SK-N-SH treated with all-trans-retinoic acid at 6 μM for 48 hours (cell line): ENCODE data around the gene LUZP1.

Experiments
- ARNTL ChIP-seq: fragments of 450-650 bp; formaldehyde crosslinking; IDR thresholded peaks from 2 replicates; pipeline ENCODE4 v1.5.0; 2020; ENCODE audit warnings: low read depth, mild to moderate bottlenecking, moderate library complexity, borderline replicate concordance
- ISL1 ChIP-seq: fragments of 250-450 bp; sonication (Bioruptor Pico); IDR thresholded peaks from 2 replicates; pipeline ENCODE4 v2.1.2; 2022; ENCODE audit warnings: mild to moderate bottlenecking, moderate library complexity
- OSR1 ChIP-seq: fragments of 250-450 bp; sonication (Bioruptor Pico); IDR thresholded peaks from 2 replicates; pipeline ENCODE4 v1.8.0; 2022; ENCODE audit warnings: moderate library complexity, mild to moderate bottlenecking, inconsistent platforms
- SNAI2 ChIP-seq: fragments of 250-450 bp; sonication (Bioruptor Pico); IDR thresholded peaks from 2 replicates; pipeline ENCODE4 v1.5.0; 2020; ENCODE audit warnings: mild to moderate bottlenecking, moderate library complexity
- TCF4 ChIP-seq: fragments of 250-450 bp; sonication (Bioruptor Pico); IDR thresholded peaks from 2 replicates; pipeline ENCODE4 v1.8.0; 2021; ENCODE audit warnings: mild to moderate bottlenecking, moderate library complexity, borderline replicate concordance
- ZFP3 ChIP-seq: fragments of 250-450 bp; sonication (Bioruptor Pico); IDR thresholded peaks from 2 replicates; pipeline ENCODE4 v1.5.0; 2020; ENCODE audit warnings: mild to moderate bottlenecking, moderate library complexity
- ZNF565 ChIP-seq: fragments of 450-650 bp; formaldehyde crosslinking; conservative IDR thresholded peaks from 2 replicates; pipeline ENCODE4 v1.5.0; 2020; ENCODE audit warnings: low read depth, mild to moderate bottlenecking, moderate library complexity
- ZNF70 ChIP-seq: fragments of 450-650 bp; formaldehyde crosslinking; IDR thresholded peaks from 2 replicates; pipeline ENCODE4 v1.5.0; 2020; ENCODE audit warnings: mild to moderate bottlenecking, moderate library complexity
- ZNF8 ChIP-seq: fragments of 450-650 bp; formaldehyde crosslinking; IDR thresholded peaks from 2 replicates; pipeline ENCODE4 v1.5.0; 2020; ENCODE audit warnings: mild to moderate bottlenecking, moderate library complexity
- TF ChIP-seq, protein P1 (sequence below): fragments of 250-450 bp; sonication (Bioruptor Pico); IDR thresholded peaks from 2 replicates; pipeline ENCODE4 v1.8.0; 2021; ENCODE audit warnings: low read depth, mild to moderate bottlenecking, moderate library complexity, borderline replicate concordance
- TF ChIP-seq, protein P2 (sequence below): fragments of 250-450 bp; sonication (Bioruptor Pico); IDR thresholded peaks from 2 replicates; pipeline ENCODE4 v1.8.0; 2020; ENCODE audit warnings: mild to moderate bottlenecking, moderate library complexity, borderline replicate concordance
- TF ChIP-seq, protein P3 (sequence below): fragments of 250-450 bp; sonication (Bioruptor Pico); IDR thresholded peaks from 2 replicates; pipeline ENCODE4 v1.5.0; 2020; ENCODE audit warnings: mild to moderate bottlenecking, moderate library complexity

DNA sequence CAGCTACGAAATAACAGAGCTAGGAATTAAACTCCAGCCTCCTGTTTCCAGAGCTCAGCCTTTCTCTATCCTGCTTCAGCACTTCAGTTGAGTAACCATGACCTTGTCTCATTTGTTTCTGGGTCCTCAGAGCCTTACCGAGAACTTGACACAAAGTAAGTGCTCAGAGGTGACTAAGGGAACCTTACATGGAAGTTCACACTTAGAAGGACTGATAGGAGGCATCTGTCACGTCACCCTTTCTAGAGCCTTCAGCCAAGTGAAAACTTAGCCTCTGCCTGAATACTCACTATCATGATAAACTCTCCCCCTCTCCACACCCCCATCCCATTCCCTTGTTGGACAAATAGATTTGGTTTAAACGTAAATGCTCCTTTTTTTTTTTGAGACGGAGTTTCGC lies 9.8 kb upstream of the LUZP1 start:
- TF ChIP-seq ARNTL (CRISPR knock-in tag) (no peak), ZNF8 (CRISPR knock-in tag) (no peak), ZNF70 (CRISPR knock-in tag) (no peak), OSR1 (no peak), ZNF565 (CRISPR knock-in tag) (no peak), ISL1 (no peak), SNAI2 (CRISPR knock-in tag) (no peak), ZFP3 (no peak), TCF4 (no peak)
- TF ChIP-seq, protein P1, sequence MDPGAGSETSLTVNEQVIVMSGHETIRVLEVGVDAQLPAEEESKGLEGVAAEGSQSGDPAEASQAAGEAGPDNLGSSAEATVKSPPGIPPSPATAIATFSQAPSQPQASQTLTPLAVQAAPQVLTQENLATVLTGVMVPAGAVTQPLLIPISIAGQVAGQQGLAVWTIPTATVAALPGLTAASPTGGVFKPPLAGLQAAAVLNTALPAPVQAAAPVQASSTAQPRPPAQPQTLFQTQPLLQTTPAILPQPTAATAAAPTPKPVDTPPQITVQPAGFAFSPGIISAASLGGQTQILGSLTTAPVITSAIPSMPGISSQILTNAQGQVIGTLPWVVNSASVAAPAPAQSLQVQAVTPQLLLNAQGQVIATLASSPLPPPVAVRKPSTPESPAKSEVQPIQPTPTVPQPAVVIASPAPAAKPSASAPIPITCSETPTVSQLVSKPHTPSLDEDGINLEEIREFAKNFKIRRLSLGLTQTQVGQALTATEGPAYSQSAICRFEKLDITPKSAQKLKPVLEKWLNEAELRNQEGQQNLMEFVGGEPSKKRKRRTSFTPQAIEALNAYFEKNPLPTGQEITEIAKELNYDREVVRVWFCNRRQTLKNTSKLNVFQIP (CRISPR knock-in tag): no peak
- TF ChIP-seq, protein P2, sequence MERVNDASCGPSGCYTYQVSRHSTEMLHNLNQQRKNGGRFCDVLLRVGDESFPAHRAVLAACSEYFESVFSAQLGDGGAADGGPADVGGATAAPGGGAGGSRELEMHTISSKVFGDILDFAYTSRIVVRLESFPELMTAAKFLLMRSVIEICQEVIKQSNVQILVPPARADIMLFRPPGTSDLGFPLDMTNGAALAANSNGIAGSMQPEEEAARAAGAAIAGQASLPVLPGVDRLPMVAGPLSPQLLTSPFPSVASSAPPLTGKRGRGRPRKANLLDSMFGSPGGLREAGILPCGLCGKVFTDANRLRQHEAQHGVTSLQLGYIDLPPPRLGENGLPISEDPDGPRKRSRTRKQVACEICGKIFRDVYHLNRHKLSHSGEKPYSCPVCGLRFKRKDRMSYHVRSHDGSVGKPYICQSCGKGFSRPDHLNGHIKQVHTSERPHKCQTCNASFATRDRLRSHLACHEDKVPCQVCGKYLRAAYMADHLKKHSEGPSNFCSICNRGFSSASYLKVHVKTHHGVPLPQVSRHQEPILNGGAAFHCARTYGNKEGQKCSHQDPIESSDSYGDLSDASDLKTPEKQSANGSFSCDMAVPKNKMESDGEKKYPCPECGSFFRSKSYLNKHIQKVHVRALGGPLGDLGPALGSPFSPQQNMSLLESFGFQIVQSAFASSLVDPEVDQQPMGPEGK: no peak
- TF ChIP-seq, protein P3, sequence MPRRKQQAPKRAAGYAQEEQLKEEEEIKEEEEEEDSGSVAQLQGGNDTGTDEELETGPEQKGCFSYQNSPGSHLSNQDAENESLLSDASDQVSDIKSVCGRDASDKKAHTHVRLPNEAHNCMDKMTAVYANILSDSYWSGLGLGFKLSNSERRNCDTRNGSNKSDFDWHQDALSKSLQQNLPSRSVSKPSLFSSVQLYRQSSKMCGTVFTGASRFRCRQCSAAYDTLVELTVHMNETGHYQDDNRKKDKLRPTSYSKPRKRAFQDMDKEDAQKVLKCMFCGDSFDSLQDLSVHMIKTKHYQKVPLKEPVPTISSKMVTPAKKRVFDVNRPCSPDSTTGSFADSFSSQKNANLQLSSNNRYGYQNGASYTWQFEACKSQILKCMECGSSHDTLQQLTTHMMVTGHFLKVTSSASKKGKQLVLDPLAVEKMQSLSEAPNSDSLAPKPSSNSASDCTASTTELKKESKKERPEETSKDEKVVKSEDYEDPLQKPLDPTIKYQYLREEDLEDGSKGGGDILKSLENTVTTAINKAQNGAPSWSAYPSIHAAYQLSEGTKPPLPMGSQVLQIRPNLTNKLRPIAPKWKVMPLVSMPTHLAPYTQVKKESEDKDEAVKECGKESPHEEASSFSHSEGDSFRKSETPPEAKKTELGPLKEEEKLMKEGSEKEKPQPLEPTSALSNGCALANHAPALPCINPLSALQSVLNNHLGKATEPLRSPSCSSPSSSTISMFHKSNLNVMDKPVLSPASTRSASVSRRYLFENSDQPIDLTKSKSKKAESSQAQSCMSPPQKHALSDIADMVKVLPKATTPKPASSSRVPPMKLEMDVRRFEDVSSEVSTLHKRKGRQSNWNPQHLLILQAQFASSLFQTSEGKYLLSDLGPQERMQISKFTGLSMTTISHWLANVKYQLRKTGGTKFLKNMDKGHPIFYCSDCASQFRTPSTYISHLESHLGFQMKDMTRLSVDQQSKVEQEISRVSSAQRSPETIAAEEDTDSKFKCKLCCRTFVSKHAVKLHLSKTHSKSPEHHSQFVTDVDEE (CRISPR knock-in tag): no peak
